AG04450 (cell line): ENCODE measurements around the gene ZNF385C. TPM values are rescaled to one million over a fixed set of nuclear protein-coding genes. Genes with fewer than 3 reads are reported as not detected.
A peak's percentile ranks its signal among the peaks of the same experiment; 100 is the strongest.

Experiments used
- CTCF ChIA-PET: fragments of 300-600, 350-600 bp; formaldehyde crosslinking; extraction: SDS; loops from one replicate; lab custom pipeline; 2022; ENCODE audit warnings: antibody characterized with exemption, inconsistent platforms; lab: Charles Lee
- POLR2A ChIA-PET: fragments of 350-600 bp; formaldehyde crosslinking; extraction: SDS; loops from one replicate; lab custom pipeline; 2021; ENCODE audit warnings: antibody characterized with exemption, inconsistent platforms; lab: Yijun Ruan, JAX
- DNase-seq: peaks from one replicate; pipeline ENCODE4 v3.0.0-alpha.2; 2011; ENCODE audit warnings: low read depth, low spot score
- H3K27ac ChIP-seq: one replicate; pipeline ENCODE4 v1.5.1; 2012; ENCODE audit warnings: low read depth, low read length, control low read depth
- H3K27me3 ChIP-seq: one replicate; pipeline ENCODE4 v1.6.0; 2012; ENCODE audit warnings: low read length; ENCODE audit not compliant: control insufficient read depth, insufficient read depth
- H3K4me3 ChIP-seq: 2 replicates; pipeline ENCODE4 v1.5.1; 2011; ENCODE audit warnings: mild to moderate bottlenecking, low read depth, low read length, control low read depth
- H3K9me3 ChIP-seq: 2 replicates; pipeline ENCODE4 v1.5.1; 2012; ENCODE audit warnings: low read length; ENCODE audit not compliant: control insufficient read depth, insufficient read depth
- polyA plus RNA-seq: library from polyadenylated mRNA; depleted of rRNA; stranded (reverse); fragments of >200 nt; gene quantifications from 2 replicates; pipeline ENCODE4 v1.2.3, GENCODE V29; 2011
- TF ChIP-seq, protein P1 (sequence below): IDR thresholded peaks from 2 replicates; pipeline ENCODE4 v1.5.1; 2011; ENCODE audit warnings: low read depth, low read length, control low read depth, inconsistent platforms

Gene ZNF385C
- polyA plus RNA-seq, 1 experiment: not detected

DNA sequence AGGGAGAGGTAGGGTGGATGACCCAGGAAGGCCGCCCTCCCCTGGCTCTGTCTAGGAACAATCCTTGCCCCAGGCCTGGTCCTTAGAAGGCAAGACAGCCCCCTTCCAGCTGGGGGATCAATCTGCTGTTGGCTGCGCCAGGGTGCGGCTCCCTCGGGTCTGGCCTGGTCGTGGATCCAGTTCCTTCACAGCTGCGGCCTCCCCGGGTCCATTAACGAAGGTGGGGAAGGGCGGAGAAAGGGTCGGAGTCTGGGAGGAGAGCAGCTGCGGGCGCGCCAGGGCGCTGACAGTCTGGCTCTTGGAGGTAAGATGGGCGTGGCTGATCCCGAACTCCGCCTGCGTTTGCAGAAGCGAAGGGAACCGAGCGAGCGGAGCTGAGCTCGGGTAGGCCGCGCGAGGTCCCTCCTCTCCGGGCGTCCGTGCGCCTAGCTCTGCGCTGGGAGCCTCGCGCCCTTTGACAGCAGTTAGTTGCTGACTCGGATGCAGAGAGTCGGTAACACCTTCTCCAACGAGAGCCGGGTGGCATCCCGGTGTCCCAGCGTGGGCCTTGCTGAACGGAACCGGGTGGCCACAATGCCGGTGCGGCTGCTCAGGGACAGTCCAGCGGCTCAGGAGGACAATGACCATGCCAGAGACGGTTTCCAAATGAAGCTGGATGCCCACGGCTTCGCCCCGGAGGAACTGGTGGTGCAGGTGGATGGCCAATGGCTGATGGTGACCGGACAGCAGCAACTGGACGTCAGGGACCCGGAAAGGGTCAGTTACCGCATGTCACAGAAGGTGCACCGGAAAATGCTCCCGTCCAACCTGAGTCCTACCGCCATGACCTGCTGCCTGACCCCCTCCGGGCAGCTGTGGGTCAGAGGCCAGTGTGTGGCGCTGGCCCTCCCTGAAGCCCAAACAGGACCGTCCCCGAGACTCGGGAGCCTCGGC is 24.4 kb upstream of the ZNF385C start, which contains the start of gene HSPB9:
HSPB9 (plus strand) TSS at position 434 of the 933 bp plus-strand sequence; CDS start at position 481, 47 bp downstream.
- ChIA-PET CTCF (interaction anchor here (0.6 kb wide), 1 partner anchor 111 kb away, joined by 5 read pairs; no protein-coding TSS in a partner anchor), POLR2A (no interaction called here)
- no peaks in the 10 kb centered on the region for H3K27me3 ChIP-seq
- no peak within 1 kb of the TSS for H3K27ac ChIP-seq
- no peaks in the 10 kb centered on the region; the same call in 1 of the 2 replicates for H3K9me3 ChIP-seq
- no peak for DNase-seq
- H3K4me3 ChIP-seq: no peak within 1 kb of the TSS
- TF ChIP-seq, protein P1, sequence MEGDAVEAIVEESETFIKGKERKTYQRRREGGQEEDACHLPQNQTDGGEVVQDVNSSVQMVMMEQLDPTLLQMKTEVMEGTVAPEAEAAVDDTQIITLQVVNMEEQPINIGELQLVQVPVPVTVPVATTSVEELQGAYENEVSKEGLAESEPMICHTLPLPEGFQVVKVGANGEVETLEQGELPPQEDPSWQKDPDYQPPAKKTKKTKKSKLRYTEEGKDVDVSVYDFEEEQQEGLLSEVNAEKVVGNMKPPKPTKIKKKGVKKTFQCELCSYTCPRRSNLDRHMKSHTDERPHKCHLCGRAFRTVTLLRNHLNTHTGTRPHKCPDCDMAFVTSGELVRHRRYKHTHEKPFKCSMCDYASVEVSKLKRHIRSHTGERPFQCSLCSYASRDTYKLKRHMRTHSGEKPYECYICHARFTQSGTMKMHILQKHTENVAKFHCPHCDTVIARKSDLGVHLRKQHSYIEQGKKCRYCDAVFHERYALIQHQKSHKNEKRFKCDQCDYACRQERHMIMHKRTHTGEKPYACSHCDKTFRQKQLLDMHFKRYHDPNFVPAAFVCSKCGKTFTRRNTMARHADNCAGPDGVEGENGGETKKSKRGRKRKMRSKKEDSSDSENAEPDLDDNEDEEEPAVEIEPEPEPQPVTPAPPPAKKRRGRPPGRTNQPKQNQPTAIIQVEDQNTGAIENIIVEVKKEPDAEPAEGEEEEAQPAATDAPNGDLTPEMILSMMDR: no peak

DNA sequence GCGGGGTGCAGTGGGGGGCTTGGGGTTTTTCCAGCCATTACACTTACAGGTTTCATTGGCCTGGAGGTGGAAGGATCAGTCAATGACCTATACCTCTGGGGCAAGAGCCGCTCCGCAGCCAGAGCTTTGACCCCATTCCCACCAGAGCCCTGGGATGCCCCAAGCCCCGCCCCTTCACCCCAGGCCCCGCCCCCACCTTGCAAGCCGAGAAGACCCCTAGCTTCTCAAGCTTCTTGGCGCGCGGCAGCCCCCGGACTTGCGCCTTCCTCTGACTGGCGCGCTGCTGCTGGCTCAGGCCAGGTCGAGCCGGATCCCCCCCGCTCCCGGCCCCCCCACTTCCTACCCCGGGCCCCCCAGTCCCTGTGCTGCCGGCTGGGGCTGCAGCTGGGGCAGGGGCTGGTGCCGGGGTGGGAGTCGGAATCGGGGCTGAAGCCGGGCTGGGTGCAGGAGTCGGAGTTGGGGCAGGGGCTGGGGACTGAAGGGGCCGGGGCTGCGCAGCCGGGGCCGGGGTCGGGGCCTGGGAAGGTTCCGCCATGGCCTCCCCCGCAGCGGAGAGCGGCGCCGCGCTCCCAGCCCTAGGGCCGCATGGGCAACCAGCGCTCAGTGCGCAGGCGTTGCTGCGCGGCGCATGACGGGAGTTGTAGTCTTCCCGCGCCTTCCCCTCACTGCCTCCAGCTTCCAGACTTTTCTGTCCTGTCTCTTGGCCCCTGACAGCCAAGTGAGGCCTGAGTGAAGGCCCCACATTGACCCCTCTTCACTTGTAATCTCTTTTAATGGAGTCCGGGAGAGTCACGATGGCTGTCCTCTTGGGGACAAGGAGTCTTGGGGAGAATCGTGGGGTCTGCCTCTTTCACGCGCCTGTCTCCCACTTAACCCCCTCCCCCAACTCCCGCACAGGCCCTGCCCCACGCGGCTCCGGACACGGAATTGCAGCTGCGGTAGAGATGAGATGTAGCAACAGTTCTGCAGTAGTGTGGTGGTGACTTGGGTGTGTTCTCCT is 22.8 kb upstream of the ZNF385C start, which contains the start of gene KAT2A:
KAT2A (minus strand) TSS at position 598 of the 1,000 bp plus-strand sequence; CDS start at position 535, 63 bp downstream.
- Histone ChIP-seq H3K27ac (no peak within 1 kb of the TSS), H3K9me3 (no peaks in the 10 kb centered on the region; the same call in 1 of the 2 replicates), H3K4me3 (peak within 1 kb of the TSS; percentile 61), H3K27me3 (no peaks in the 10 kb centered on the region)
- CTCF ChIA-PET: interaction anchor here (0.6 kb wide), 3 partner anchors 88 to 158 kb away, joined by 3 to 5 read pairs (median 4); partner anchors contain the start of gene NKIRAS2
- TF ChIP-seq, protein P1: no peak
- POLR2A ChIA-PET: interaction anchor here (0.6 to 1.0 kb wide), 2 partner anchors 16 to 101 kb away, joined by 4 read pairs; partner anchors contain the start of gene NKIRAS2
- DNase-seq: no peak

DNA sequence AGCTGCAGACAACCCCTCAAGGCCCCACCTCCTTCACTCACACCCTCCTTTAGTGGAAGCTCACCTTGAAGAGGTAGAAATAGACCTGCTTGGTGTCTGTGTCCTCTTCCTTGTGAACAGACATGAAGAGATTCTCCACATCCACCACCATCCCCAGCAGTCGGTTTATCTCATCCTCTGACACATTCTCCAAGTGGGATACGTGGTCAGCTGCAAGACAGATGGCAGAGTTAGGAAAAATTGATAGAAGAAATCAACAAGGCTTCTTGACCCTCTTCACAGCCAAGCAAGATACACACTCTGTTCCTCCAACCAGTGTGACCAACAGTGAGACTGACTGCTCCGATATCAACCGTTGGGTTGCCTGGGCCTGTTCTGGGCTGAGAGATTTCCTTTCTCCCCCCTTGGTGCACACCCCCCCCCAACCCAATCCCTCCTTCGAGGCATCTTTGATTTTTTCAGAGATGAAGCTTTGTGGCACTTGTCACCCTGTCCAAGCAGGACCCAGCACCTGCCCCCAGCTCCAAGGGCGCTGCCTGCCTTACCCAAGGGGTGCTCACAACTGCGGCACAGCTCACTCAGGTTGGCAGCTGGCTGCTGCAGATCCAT is 22.0 kb upstream of the ZNF385C start:
- POLR2A ChIA-PET: interaction anchor here (0.6 to 1.0 kb wide), 2 partner anchors 16 to 100 kb away, joined by 4 read pairs; partner anchors contain the start of gene NKIRAS2
- peak overlapping the region; percentile 61 for H3K4me3 ChIP-seq
- no peak for DNase-seq
- CTCF ChIA-PET: interaction anchor here (0.6 kb wide), 2 partner anchors 100 to 158 kb away, joined by 4 to 5 read pairs; partner anchors contain the start of gene NKIRAS2
- no peaks in the 10 kb centered on the region for H3K27me3 ChIP-seq
- no peak overlapping the region for H3K27ac ChIP-seq
- no peaks in the 10 kb centered on the region; the same call in 1 of the 2 replicates for H3K9me3 ChIP-seq
- TF ChIP-seq, protein P1: no peak

DNA sequence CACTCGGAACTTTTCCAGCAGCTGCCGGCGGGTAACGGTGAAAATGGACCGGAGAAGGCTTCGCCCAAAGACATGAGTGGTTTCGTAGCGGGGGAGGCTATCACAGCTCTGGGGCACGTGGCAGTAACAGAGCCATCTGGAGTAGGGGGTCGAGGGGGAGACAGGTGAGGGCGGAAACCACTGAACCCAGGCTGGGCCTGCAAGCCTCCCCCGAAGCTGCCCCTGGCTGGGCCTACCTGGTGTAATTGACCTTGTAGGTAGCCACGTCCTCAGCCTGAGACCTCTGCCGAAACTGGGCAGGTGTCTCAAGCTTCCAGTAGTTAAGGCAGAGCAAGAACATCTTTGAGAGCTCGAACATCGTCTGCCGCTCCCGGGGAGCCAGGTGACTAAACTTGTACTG is 21.0 kb upstream of the ZNF385C start:
- TF ChIP-seq, protein P1: no peak
- no peaks in the 10 kb centered on the region for H3K27me3 ChIP-seq
- POLR2A ChIA-PET: no interaction called here
- H3K4me3 ChIP-seq: no peak overlapping the region
- no peak for DNase-seq
- no peak overlapping the region for H3K27ac ChIP-seq
- no peaks in the 10 kb centered on the region; the same call in 1 of the 2 replicates for H3K9me3 ChIP-seq
- CTCF ChIA-PET: interaction anchor here (1.0 to 3.3 kb wide), 3 partner anchors 94 to 157 kb away, joined by 5 to 19 read pairs (median 10); no protein-coding TSS in a partner anchor
